Measurements from ENCODE around the gene NBEAL2. TPM values are rescaled to one million over a fixed set of nuclear protein-coding genes. Genes with fewer than 3 reads are reported as not detected.

Gene NBEAL2
- total and polyA plus RNA-seq, 2 of the 8 experiments (the other 6 are each of a cell fraction or from before 2014, with no cell fraction given): 27.3 to 46.9 TPM

DNA sequence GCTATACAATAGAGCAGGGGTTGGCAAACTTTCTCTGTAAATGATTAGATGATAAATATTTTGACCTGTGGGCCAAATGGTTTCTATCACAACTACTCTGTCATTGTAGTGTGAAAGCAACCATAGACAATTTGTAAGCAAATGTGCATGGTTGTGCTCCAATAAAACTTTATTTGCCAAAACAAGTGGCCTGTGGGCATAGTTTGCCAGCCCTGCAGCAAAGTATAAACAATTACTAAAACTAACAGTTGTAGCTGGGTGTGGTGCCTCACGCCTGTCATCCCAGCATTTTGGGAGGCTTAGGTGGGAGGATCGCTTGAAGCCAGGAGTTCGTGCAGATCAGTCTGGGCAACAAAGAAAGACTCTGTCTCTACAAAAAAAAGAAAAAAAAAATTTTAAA, 61.6 kb downstream of the NBEAL2 start (continued):
- TF ChIP-seq SIRT6 (IDR thresholded peaks at IDR 0.05; ENCODE audit: low read length): no peak
- TF ChIP-seq E2F6 (IDR thresholded peaks at IDR 0.05): no peak
- TF ChIP-seq SP4 (IDR thresholded peaks at IDR 0.05; ENCODE audit: low read length): no peak
